ENCODE measurements around the gene ZBTB7C.

The ZBTB7C gene

DNA sequence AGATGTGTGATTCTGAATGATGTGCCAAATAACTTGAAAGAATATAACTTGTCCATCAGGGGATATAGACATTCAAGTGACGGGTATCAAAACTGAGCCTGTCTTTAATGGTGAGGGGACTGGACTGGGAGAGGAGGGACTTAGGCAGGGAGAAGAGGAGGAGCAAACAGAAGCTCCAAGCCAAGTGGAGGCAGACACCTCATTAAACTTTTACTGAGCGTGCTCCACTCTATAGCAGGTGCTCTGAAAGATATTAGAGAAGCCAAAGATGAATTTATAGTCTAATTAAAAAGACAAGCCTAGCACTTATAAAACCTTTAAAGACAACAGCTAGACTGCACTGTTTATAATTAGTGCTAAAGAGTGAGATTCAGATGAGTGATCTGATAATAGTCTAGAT lies 431.0 kb downstream of the ZBTB7C start:
- no peak for DNase-seq

All from SIG-M5 (cell line).